ENCODE data around the gene APP. TPM values are rescaled to one million over a fixed set of nuclear protein-coding genes. Genes with fewer than 3 reads are reported as not detected.
"Not testable (repeated sequence)": the region's sequence is repeated elsewhere in the genome, so short reads cannot be mapped to it uniquely, and the experiment has no call there.

APP gene
- total RNA-seq, 1 donor from 2014 or later, result 40.7 TPM

DNA sequence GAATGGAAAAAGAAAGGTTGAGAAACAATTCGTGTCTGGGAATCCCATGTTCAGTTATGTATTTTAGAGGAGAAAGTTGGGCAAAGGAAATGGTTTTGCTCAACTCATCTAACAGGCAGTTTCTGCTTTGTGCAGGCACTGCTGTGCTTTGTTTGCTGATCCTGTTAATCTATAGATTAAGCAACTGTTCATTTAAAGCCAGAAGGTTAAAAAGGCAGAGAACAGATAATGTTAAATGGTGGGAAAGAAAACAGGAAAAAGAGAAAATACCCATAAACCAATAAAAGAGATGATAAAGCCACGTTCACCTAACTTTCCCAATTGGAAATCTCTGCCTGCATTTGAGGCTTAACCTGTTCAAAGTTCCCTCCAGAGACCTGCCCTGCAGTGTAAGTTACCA is 70.0 kb downstream of the APP start:
- intact Hi-C loops (cut with micrococcal nuclease), result no loop called here

- intact Hi-C loops (cut with micrococcal nuclease), result no loop called here
Observed at GRCh38 chr21:26099610-26100219, 70.9 kb downstream of the APP start.

DNA sequence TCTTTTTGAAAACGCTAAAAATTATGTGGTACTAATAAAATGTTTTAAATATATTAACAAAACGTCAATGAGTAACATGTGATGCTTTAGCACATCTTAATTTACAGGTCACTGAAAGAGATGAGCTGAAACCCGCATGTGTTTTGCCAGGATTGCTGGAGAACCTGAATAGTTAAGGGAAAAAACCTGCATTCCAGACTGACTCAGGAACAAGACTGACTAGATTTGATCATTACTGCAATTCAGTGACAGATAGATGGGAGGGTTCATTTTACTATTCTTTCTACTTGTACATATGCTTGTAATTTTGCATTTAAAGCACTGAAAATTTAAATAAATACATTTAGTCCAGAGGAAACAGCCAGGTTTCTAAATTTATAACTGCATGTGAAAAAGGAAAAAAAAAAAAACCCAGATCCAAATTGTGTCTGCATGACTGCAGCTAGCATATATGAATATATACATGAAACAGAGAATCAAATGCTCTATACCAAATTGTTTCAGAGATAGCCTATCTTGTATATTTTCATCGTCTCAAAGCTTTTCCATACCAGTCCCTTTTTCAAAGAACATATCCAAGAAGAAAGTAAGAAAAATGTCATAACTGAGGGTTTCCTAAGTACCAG is 71.7 kb downstream of the APP start:
- intact Hi-C loops (cut with micrococcal nuclease), result no loop called here

DNA sequence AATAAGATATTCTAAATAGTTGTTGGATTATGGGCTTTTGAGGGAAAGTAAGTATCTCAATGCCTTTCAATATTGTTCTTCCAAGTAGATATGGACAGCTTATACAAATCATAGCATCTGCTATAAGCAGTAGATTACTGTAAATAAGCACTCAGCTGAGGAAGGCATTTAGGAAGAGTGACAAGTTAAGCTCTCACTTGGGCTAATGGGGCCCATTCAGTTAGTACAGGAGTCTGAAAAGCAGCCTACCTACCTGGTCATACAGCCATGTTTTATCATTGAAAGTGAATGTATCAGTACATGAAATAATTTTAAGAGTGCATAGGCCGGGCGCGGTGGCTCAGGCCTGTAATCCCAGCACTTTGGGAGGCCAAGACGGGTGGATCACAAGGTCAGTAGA is 73.1 kb downstream of the APP start:
- intact Hi-C loops (cut with micrococcal nuclease), result no loop called here

GRCh38 chr21:26096494-26097371 is 73.8 kb downstream of the APP start:
- intact Hi-C loops (cut with micrococcal nuclease), result no loop called here

DNA sequence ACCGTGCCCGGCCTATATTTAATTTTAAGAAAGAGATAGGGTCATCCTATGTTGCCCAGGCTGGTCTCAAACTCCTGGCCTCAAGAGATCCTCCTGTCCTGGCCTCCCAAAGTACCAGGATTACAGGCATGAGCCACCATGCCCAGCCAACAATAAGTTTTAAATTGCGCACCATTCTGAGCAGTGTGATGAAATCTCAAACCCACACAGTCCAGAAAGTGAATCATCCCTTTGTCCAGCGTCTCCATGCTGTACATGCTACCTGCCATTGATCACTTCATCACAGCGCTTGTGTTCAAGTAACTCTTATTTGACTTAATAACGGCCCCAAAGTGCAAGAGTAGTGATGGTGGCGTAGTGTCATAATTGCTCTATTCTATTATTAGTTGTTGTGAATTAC is 75.4 kb downstream of the APP start:
- intact Hi-C loops (cut with micrococcal nuclease), result no loop called here

DNA sequence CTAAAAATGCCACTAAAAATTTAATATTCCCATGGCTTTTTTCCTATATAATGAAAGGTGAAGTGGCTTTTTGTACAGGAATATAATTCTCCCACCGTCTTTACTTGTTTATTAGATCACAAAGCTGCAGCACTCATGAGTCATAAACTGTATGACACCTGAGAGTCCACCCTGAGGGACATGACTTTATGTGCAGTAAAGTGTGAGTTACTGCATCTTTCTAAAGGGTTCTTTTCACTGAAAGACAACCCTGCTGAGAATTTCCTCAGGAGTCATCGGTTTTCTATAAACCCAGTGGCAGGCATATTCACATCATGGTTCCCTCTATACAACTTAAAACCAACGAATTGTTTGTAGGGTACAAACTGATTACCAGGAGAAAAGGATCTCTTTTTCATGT is 77.4 kb downstream of the APP start:
- intact Hi-C loops (cut with micrococcal nuclease), result no loop called here

GRCh38 chr21:26091480-26092018 is 79.0 kb downstream of the APP start:
- intact Hi-C loops (cut with micrococcal nuclease), result no loop called here

- intact Hi-C loops (cut with micrococcal nuclease), result no loop called here
Observed at GRCh38 chr21:26089730-26090129, 80.8 kb downstream of the APP start.

- intact Hi-C loops (cut with micrococcal nuclease), result no loop called here
Observed at GRCh38 chr21:26087223-26087918, 83.2 kb downstream of the APP start.

GRCh38 chr21:26085882-26086281 is 84.7 kb downstream of the APP start:
- intact Hi-C loops (cut with micrococcal nuclease), result no loop called here

DNA sequence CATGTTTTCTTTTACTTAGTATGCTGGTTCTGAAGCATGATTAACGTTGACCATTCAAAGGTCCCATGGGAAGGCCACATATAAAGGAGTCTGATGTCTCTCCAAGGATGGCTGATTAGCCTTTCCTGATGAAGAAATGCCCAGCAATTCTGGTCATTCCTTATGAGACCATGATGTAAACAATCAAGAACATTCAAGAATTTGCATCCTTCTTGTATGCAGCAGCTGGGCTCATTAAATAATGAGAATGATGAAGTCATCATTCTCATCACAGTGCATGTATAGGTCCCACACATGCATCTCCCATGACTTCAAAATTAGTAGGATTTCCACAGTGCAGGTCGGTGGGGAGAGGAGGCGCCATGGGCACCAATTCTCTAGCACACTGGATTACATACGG is 85.4 kb downstream of the APP start:
- intact Hi-C loops (cut with micrococcal nuclease), result no loop called here

DNA sequence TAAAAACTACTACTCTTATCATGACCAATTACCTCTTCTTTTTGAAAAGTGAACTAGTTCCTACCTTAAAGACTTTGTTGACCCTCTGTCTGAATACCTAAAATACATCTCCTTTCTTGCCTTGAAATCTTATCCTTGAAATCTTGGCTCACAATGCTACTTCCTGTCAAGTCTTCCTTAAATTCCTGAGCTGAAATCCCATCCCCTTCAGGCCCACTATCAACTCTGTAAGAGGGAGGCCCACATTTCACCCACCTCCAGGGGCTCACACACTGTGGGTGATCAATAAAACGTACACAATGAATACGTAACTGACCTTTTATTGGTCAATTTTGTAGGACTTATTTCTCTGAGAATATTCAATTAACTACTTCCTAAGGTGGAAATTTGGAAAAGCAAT is 88.0 kb downstream of the APP start:
- intact Hi-C loops (cut with micrococcal nuclease), result no loop called here

GRCh38 chr21:26081175-26081760 is 89.3 kb downstream of the APP start:
- intact Hi-C loops (cut with micrococcal nuclease), result not testable (repeated sequence)

- intact Hi-C loops (cut with micrococcal nuclease), result no loop called here
Observed at GRCh38 chr21:26080211-26080610, 90.4 kb downstream of the APP start.

- intact Hi-C loops (cut with micrococcal nuclease), result no loop called here
Observed at GRCh38 chr21:26079366-26079765, 91.2 kb downstream of the APP start.

DNA sequence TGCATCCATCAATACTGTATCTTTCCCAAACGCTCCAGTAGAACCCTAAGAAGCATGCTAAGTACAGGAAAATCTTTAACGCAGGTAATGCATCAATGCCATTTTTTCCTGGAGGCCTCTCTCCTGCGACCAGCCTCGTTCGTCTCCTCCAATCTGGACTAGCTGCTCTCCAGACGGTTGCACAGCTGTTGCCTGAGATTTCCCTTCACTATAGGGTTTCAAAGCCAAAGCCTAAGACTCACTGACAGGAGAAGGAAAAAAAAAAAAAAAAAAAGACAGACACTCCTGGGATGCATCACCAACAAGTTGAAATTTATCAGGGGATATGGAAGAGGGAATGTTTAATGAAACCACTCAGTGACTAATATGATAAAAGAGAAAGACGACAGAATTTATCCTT is 93.0 kb downstream of the APP start:
- intact Hi-C loops (cut with micrococcal nuclease), result no loop called here

DNA sequence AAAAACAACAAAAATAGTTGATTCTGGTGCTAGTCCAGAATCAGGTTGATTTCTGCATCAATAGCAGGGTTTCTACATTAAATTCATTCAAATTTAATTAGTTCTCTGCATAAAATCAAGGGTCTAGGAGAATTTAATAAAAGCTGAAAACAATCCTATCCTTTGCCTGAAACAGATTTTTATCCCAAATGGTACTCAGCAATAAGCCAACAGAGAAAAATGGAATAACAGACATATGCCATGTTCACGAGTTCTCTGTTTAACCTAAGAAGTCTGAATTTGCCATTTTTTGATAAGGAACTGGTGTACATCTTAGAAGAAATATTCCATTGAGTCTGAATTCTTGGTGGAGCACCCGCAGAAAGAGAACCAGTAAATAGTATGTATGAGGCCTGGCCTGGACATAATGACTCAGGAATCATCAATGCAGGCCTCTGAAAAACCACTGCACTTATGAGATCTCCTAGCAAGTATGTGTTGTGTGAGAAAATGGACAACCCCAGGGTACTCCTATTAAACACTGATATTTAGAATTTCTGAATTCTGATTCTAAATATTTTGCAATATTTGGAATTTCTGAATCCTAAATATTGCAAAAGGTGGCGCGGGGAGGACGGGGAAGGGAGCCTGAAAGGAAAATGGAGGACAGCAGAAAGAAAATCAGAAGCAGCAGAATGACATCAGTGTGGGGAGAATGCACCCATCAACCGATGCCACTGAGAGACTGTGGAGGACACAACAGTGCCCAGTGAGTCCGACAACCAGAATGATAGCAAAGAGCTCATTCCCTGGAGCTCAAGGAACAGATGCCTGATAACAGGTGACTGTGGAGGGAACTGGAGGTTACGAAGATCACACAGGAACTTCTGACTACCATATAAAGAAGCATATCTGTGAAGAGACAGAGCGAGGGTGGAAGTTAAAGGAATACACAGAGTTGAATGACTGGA is 97.6 kb downstream of the APP start:
- intact Hi-C loops (cut with micrococcal nuclease), result loop anchor here (5.0 kb wide), 3 partner anchors 66 to 341 kb away; partner anchors contain the start of genes ATP5PF and GABPA

- intact Hi-C loops (cut with micrococcal nuclease), result loop anchor here (1.0 to 5.0 kb wide), 4 partner anchors 64 to 339 kb away; partner anchors contain the start of genes ATP5PF and GABPA
Observed at GRCh38 chr21:26070822-26071425, 99.6 kb downstream of the APP start.

Measured in T-helper 1 cell treated with Interleukin-12 subunit alpha and Interleukin-12 subunit beta and Interleukin-4 antibody, amounts not matched to agents 30 ng/mL and 1 ng/mL, for 36 hours (primary cell).